NCI-H1048 (cell line): Measurements from ENCODE around the gene LDLRAD3.

Experiments used
- DNase-seq: peaks from one replicate; lab custom pipeline; 2025; lab: John Stamatoyannopoulos, UW

LDLRAD3 gene

DNA sequence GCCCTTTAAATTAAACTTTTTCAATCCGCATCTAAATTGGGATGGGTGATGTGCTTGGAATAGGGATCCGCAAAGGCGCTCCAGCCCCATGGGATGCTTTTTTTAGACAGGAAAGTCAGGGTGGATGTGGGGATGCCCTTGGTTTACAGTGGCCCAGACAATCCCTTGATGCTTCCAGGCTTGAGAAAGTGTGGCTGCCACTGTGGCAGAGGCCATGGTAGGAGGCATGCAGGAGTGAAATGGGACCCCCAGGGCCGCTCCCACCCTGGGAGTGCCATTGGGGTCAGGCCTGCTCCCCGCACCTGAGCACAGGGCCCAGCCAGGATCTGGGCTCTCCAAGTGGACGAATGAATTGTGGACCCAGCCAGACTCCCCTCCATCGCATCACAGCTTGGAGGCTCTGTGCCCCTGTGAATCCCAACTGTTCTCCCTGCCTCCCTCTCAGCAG lies 269.6 kb downstream of the LDLRAD3 start:
- no peak for DNase-seq

DNA sequence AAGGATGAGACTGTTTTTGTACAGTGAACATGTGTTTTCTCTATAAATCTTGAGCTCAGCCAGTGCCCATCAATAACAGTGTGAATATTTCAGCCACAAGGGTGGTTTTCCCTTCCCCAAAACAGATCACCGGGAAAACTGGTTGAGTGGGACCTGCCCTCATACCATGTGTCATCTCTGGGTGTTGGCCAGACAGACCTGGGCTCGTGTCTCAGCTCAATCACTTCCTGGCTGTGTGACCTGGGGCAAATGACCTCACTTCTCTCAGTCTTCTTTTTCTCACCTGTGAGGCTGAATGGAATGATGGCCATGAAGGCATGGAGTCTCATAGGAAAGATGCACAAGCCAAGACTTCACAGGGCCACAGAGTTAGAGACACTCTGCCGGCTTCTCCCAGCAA lies 270.6 kb downstream of the LDLRAD3 start:
- DNase-seq, result no peak

DNA sequence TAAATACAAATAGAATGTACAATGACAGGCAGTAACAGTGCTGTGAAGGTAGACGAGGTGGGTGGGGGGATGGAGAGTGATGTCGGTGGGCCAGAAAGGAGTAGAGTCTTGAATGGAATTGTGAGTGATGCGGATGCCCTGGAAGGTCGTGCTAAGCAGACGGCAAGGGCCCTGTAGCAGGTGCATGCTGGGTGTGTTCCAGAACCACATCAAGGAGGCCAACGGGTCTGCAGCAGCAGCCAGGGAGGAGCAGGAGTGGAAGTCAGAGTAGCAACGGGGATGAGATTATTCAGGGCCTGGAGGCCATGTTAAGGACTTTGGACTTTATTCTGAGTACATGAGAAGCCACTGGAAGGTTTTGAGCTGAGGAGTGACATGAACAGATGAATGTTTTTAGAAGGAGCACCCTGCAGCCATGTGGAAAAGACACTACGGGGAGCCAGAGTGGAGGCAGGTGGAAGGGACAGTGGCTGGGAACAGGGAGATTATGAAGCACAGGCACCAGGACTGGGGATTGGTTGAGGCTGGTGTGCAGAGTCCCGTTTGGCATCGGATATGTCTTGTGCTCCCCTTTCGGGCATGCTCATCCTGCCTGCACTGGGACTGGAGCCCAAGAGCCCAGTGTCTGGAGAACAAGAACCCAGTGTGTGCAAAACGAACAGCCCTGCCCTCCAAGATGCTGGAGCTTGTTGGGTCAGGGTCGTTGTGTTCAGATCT lies 271.3 kb downstream of the LDLRAD3 start:
- no peak for DNase-seq

DNA sequence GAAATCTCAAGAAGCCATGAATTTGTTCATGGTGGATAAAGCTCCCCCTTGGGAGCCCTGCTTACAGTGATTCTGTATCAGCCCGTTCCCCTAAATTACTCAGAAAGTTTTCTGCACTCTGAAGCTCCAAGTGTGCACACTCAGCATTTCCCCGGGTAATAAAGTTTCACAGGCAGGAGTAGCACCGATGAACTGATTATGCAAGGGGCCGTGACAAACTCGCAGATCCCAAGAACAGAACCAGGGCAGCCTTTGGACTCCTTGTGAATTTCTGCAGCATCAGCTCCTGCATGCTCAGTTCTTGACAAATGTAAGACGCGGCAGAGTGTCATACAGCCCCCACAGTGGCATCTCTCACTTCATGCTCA lies 271.8 kb downstream of the LDLRAD3 start:
- DNase-seq, result no peak

DNA sequence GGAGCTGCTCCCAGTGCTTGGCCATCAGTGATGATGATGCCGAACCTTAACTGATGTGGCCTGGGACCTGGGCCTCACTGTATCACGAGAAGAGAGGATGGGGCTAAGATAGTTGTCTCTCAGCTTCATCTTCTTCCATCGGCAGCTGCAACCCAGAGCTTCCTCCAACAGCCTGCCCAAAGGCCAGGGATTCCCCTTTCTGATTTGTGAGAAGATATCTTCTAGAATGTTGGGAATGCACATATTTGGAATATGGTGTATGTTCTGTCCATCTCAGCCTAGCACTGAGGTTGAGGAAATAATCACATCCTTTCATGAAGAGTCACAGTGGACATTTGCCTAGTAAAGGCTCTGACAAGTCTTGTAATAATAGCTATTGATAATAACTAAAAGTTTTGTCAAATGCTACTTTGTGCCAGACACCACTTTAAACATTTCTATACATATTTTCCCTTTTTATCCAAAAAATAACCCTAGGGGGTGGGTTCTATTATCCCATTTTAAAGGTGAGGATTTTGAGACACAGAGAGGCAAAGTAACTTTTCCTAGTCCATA lies 272.3 kb downstream of the LDLRAD3 start:
- DNase-seq, result no peak

DNA sequence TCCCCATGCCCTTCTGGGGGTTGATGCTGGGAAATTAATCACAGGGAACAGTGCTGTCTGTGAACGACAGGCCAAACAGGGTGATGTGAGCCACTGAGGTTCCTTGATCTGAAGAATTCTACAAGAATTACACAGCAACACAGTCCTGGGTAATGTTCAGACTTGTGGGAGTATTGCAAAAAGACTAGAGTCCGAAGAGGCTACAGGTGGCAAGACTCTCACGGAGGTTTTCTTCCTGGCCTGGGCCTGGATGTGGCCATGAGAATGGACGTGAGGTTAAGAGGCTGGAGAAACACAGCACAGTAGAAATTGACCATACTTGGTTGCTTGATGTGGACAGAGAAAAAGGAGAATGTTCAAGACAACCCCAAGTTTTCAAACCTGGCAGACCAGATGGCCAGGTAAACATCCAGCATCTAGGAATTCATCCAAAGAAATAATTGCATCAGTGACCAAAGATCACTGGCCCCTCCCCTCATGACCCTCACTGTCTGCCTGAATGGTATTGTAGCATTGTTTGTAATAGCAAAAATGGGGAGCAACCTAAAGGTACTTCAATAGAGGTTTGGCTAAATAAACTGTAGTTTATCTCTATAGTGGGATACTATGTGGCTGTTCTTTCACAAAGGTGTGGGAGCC lies 274.5 kb downstream of the LDLRAD3 start:
- no peak for DNase-seq

DNA sequence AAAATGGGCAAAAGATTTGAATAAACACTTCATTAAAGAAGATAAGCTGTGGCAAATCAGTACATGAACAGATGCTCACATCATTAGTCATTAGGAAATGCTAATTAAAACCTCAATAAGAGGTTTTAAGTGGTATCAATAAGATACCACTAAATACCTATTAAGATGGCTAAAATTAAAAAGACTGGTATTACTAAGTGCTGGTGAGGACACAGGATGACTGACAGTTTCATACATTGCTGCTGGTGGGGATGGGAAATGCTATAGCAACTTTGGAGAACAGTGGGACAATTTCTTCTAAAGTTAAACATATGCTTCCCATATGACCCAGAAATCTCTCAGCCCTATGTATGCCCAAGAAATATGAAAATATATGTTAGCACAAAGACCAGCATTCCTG lies 276.1 kb downstream of the LDLRAD3 start:
- no peak for DNase-seq

DNA sequence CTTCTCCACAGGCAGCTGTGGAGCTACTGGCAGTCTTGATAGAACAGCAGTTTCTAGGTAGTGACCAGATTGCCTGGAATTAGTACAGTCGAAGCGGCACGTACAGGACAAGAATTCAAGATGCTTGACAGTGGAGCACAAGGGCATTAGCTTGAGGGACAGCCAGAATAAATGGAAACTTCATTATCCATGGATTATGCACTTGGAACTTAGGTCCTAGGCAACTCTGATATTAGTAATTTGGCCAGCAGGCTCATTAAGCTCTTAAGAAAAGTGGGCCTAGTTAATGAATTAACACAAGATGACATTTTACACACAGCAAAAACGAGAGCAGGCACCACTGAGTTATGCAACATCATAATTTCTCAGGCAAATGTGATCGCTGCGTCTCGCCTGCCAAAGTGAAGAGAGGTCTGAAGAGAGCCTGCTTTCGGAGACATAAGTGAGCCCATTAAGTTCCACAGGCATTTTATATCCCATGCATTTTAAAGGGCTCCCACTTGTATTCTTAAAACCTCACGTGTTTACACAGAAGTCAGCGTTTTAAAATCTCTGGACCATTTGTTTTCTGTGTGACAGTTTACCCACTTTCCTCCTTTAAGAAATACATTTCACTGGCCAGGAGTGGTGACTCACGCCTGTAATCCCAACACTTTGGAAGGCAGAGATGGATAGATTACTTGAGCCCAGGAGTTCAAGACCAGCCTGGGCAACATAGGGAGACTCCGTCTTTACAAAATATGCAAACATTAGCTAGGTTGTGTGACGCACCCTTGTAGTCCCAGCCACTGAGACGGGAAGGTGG lies 279.2 kb downstream of the LDLRAD3 start:
- DNase-seq, result no peak

DNA sequence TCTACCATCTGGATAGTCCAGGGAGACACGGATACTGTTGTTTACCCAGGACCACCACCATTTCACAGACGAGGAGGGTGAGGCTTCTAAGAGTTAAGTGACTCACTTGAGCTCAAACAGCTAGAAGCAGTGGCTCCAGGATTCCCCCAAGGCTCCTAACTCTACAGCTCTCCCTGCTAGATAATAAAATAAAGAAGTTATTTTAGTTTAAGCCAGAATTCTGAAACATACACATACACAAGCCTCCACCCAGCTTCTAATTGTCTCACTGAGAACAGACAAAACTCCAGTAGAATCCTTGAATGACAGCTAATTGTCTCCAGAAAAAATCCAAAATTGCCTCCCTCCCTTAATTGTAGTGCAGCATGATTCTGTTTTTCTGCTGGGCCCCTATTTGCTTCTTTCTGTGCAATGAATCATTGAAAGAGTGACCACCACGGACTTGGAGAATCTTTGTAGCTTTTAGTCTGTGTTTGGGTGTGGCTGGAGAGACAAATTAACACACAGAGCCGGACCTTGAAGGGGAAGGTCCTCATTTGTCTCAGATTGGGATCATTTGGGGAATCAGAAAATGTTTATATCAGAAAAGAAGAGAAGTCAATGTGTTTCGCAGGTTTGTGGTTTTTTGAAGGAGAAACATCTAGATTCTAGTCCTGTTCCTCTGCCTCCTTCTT lies 280.5 kb downstream of the LDLRAD3 start:
- DNase-seq, result no peak

DNA sequence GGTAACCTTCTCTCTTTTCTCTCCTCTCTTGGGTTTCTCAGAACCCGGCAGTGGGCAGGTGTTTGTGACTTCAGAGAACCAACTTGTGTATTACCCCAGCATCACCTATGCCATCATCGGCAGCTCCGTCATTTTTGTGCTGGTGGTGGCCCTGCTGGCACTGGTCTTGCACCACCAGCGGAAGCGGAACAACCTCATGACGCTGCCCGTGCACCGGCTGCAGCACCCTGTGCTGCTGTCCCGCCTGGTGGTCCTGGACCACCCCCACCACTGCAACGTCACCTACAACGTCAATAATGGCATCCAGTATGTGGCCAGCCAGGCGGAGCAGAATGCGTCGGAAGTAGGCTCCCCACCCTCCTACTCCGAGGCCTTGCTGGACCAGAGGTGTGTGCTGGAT lies 283.2 kb downstream of the LDLRAD3 start:
- DNase-seq, result no peak

DNA sequence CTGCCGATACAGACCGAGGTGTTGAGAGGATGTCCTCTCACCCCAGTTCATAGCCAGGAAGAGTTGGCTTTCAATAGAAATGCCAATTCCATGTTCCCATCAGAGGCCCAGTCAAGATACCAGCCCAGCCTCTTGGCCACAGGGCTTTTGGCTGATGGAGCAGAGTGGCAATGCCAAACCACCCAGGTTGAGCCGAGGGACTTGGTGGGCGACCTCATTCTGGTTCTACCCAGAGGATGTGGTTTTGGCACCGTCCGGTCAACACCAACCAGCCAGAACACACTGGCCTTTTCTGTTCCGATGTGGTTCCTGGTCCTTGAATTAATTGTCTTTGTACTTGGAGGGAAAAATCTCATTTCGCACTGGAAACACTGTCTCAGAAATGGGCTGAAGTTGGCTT lies 284.8 kb downstream of the LDLRAD3 start:
- no peak for DNase-seq

DNA sequence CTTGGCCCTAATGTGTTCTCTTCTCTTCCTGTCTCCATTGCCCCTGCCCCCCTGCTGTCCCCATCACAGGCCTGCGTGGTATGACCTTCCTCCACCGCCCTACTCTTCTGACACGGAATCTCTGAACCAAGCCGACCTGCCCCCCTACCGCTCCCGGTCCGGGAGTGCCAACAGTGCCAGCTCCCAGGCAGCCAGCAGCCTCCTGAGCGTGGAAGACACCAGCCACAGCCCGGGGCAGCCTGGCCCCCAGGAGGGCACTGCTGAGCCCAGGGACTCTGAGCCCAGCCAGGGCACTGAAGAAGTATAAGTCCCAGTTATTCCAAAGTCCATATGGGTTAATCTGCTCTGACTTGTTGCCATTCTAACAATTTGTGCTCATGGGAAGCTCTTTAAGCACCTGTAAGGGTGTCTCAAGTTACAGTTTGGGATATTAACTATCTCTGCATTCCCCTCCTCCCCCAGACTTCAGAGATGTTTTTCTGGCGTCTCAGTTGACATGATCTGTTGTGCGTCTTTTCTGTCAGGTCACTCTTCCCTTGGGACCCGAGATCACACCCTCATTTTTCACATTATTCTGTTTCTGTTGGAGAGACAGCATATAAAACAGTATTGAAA lies 285.3 kb downstream of the LDLRAD3 start:
- no peak for DNase-seq

DNA sequence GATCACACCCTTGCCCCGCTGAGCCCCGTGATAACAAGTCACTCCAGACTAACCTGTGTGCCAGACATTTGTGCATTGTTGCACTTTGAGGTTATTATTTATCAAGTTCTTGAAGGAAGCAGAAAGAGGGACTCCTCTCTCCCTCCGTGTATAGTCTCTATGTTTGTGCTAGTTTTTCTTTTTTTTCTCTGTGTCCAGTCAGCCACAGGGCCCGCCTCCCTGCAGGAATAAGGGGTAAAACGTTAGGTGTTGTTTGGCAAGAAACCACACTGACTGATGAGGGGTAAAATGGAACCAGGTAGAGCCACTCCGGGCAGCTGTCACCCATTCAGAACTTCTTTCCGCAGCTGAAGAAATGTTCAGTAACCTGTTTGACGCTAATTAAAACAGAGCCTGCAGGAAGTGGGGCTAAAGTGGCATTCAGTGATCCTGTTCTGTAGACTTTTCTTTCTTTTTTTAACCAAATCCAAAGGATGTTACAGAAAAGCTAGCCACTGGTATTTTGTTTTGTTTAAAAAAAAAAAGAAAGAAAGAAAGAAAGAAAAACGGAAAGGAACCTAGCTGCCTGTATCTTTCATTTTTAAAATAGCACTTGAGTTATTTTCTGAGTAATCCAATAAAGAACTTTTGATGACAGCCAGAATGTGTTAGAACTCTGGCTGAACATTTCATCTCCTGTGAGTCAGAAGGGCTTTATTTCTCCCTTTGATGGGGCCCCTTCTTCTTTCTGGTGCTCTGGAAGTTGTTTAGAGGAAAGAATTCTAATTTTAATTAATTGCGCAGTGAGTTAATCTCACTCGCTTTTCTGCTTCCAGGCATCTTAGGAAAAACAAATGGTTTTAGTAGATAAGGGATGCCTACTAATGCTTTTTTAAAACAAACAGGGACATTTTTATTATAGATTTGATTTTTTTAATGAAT lies 287.2 kb downstream of the LDLRAD3 start:
- no peak for DNase-seq

DNA sequence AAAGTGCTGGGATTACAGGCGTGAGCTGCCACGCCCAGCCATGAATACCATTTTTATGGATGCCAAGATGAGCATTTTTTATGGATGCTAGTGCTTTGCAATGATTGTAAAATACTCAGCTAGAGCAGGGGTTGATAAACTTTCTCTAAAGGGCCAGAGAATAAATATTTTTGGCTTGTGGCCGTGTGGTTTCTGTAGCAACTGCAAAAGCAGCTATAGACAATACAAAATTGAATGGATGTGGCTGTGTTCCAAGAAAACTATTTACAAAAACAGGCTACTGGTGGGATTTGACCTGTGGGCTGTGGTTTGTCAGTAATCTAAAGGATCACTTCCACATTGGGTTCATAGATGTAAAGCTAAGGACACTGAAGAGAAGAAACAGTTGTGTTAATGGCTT lies 289.3 kb downstream of the LDLRAD3 start:
- no peak for DNase-seq

DNA sequence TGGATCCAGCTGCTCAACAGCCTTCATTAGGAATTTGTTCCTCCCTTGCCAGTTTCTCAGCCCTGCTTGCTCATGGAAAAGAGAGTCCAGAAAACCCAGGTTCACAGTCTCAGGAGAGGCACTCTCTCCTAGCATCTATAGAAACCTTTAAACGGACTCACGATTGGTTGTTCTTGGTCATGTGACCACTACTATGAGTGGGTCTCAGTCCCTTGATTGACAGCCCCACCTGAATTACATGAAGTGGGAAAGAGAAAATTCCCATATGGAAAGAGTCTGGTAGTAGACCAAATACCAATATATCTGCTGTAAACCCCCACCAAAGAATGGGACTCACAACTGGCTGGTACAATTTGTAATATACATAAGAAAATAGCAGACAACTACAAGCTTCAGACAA lies 291.0 kb downstream of the LDLRAD3 start:
- no peak for DNase-seq

DNA sequence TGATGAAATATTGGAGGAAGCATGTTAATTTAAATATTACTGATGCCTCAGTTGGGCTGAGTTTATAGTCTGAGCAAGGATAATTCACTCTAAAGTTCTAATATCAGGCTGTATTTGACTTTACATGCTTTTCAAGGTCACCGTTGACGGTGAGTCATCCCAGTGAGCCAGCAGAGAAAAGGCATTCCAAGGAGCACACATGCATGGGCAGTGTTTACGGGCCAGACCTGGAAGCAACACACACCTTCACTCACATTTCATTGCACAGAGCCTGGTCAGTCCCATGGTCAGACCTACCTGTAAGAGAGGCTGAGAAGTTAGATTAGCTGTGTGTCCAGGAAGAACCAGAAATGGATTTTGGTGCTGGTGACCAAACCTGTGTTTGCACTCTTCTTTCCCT lies 291.9 kb downstream of the LDLRAD3 start:
- no peak for DNase-seq

DNA sequence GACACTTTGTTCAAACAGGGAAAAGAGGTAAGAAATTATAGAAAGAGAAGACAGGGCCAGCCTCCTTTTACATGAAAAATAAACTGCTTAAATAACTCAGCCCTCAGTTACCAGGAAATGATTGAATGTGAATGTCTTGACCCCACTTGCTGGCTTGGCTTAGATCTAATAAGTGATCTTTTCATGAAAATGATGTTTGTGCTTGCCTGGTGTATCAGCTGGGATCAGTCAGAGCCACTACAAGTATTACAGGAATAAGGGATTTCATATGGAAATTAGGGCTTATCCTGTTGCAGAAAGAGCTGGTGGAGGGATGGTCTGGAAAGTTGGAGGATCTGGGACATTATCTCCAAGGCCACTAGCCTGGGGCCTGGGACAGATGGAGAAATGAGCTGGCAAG lies 293.5 kb downstream of the LDLRAD3 start:
- DNase-seq, result no peak

DNA sequence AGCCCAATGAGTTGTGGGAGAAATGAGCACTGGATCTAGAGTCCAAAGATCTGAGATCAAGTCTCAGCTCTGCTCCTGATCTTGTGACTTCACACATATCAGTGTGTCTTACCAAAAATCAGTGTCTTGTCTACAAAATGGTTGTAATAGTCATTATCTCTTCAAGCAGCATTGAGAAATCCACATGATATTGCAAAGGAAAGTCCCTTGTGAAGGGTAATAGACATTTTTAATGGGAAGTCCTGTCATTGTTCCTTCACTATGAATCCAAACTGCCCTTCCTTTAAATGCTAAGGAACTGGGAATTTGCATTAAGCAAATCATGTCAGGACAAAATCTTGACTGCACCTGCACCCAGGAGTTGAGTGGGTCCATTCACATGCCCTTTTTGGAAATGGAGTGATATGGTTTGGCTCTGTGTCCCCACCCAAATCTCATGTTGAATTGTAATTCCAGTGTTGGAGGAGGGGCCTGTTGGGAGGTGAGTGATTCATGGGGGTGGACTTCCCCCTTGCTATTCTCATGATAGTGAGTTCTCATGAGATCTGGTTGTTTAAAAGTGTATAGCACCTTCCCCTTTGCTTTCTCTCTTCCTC lies 294.3 kb downstream of the LDLRAD3 start:
- no peak for DNase-seq

DNA sequence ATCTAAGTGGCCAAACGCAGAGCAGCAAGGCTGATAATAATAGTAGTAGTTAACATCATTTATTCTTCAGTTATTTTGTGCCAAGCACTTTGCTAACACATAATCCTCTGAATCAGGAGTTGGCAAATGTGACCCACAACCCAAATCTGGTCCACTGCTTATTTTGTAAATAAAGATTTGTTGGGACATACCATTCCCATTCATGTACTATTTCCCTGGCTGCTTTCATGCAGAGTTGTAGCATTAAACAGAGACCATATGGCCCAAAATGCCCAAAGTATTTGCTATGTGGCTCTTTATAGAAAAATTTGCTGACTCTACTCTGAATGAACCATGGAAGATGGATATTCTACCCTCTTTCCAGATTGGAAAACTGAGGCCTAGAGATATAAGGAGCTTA lies 295.0 kb downstream of the LDLRAD3 start:
- DNase-seq, result no peak

DNA sequence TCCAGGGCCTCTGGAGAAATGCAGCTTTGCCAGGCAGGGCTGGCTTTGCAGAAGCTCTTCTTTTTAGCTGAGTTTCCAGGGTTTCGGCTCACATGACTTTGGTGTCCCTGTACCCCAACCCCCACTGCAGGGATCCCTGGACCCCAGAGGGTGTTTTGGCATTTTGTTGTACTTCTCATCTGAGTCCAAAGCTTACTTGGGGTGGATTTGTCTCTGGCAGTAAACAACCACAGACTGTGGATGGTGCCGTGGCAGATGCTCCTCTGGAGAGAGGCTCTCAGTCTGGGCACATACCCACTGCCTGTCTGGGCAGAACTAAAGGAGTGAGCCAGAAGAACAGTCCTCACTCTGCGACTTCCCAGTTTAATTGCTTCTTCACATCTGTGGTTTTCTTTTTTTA lies 295.8 kb downstream of the LDLRAD3 start:
- no peak for DNase-seq
